B cell (primary cell): ENCODE data around the gene ARHGAP23.
"Not testable (repeated sequence)": the region's sequence is repeated elsewhere in the genome, so short reads cannot be mapped to it uniquely, and the experiment has no call there.

ENCODE experiments used
- CTCF ChIP-seq: fragments of 200-600 bp; IDR thresholded peaks from one replicate; pipeline ENCODE4 v1.8.0; 2022; ENCODE audit warnings: antibody characterized with exemption, mild to moderate bottlenecking
- EZH2 ChIP-seq: IDR thresholded peaks from 2 replicates; pipeline ENCODE4 v1.6.1; 2012; ENCODE audit warnings: borderline replicate concordance, low read depth, mild to moderate bottlenecking, moderate library complexity, low read length; ENCODE audit not compliant: insufficient read depth, poor library complexity, severe bottlenecking

- not testable (repeated sequence) for TF ChIP-seq CTCF, EZH2
Measured at GRCh38 chr17:38491346-38492066, 63.2 kb downstream of the ARHGAP23 start.
